HG02759 (cell line): ENCODE measurements around the gene SLCO3A1.
A peak's percentile ranks its signal among the peaks of the same experiment; 100 is the strongest.

Experiments used
- ATAC-seq: cut with Tn5 transposase; IDR thresholded peaks from one replicate; pipeline ENCODE4 v1.9.1; 2021; ENCODE audit warnings: mild to moderate bottlenecking, moderate library complexity; ENCODE audit not compliant: unreplicated experiment

The SLCO3A1 gene

DNA sequence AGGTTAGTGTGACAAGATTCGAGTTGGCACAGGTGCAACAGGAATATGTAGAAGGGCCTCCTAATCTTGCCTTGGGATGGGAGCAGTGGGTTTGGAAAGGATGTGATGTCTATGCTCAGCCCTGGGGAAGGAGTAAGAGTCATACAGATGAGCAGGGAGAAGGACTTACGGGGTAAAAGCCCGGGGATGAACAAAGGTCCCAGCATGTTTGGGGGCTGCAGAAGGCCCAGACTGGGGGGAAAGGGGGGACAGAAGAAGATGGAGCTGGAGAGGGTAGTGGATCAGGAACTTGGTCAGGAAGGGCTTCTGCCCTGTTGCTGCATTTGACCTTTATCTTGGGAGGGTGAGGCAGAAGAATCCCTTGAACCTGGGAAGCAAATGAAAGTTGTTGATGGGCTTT is 300.1 kb downstream of the SLCO3A1 start:
- no peak for ATAC-seq

DNA sequence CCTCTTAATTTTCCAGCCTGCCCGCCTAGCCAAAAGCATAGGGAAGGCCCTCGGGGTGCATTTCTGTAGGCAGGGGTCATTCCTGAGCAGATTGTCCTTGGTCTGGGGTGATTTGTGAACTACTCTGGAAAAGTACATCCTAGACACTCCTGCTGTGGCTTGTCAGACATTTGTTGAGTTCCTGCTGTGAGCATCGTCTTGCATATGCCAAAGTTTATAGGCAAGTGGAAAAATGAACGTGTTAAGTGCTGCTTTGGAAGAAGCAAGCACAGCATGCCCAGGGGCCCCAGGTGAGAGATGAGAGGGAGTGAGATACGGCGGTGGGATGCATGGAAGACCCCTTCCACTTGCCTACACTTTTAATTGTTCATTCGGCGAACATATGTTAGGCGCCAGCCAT is 302.4 kb downstream of the SLCO3A1 start:
- ATAC-seq, result no peak

DNA sequence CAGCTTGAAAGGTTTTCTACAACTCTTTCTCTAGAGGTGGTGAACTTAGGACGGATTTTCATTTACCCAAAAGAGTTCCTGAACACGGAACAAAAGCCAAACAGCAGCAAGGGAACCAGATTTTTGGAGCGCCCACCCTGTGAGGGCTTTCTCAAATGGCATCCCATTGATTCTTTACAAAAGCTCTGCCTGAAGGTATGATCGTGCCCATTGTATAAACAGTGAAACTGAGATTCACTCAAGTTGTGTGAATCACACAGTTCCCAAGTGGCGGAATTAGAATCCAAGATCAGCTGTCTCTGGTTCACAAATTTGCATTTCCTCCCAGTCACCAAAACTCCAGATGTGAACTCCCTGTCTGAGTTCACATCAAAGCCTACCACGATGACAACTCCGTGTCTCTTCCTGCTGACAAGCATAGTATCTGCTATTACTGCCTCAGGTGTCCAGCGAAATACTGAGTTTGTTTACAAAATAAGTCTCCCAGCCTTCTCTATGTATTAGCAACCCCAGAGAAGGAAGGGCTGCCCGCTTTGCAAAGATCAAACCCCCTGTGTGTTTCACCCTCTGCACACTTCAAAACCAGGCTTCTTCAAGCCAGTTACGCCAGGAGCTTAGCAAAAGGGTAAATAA is 304.3 kb downstream of the SLCO3A1 start:
- no peak for ATAC-seq

DNA sequence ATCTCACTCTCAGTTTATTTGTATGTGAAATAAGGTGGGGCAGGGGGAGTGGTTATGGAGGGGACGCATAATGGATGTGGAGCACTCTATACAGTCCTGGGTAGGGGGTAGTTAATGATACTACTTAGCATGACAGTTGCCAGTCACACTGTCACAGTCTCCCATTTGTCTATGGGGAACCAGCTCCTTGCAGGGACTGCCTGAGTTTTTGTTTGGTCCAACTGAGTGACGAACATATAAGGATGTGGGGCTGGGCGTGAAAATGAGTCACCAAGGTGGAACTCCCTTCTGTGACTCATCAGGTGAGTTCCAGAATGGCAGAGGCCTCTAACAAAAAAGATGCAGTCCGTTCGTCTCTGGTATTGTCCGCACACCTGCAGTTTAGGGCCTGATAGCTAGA is 304.9 kb downstream of the SLCO3A1 start:
- ATAC-seq, result peak; percentile 41

DNA sequence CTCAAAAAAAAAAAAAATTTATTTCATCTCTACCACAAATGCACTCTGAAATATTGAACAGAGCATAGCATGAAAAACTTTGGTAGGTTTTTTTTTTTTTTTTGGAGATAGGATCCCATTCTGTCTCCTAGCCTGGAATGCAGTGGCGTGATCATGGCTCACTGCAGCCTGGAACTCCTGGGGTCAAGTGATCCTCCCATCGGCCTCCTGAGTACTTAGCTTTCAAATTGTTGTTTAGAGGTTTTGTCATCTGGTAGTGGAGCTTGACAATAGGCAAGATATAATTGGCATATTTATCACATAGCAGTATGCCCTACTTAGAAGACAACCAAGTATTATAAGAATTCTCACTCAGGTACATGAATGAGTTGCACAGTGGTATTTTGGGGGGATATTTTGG is 306.0 kb downstream of the SLCO3A1 start:
- ATAC-seq, result no peak

DNA sequence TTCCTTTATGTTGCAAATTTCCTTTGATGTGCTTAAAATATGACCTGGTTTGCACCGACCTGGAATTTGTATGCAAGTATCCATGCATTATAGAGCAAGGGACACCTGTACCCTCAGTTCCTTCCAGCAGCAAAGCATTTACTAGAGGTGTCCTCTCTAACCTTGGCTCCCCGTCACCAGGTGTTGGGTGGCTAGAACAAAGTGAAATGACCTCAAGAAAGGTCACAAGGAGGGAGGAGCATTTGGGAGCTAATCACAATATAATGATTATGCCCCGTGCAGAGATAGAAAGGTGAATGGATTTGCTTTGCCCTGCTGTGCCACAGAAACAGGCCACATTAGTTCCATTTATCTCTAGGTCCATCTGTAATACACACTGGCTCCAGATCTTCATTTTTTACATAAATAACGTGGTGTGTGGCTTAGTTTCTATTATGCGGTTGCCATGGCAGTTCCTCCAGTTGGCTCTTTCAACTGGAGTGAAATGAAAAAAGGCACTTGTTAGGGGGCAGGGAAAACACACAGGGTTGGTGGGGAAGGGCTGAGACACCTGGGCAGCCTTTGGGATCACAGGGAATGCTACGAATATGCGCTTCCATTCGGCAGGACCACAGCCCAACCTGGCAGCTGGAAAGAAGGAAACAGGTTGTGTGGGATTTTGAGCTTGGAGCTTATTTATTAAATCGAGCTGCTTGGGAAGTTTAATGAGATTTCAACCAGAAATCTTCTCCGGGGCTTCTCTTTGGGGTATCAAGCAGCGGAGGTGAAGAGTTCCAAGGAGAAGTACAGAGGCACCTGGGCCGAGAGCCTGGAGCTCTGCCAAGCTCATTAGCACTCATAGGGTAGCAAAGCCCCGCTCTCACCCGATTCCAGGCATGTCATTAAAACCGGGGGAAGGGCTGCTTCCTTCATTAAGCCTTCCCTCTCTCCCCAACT is 306.7 kb downstream of the SLCO3A1 start:
- ATAC-seq, result no peak

DNA sequence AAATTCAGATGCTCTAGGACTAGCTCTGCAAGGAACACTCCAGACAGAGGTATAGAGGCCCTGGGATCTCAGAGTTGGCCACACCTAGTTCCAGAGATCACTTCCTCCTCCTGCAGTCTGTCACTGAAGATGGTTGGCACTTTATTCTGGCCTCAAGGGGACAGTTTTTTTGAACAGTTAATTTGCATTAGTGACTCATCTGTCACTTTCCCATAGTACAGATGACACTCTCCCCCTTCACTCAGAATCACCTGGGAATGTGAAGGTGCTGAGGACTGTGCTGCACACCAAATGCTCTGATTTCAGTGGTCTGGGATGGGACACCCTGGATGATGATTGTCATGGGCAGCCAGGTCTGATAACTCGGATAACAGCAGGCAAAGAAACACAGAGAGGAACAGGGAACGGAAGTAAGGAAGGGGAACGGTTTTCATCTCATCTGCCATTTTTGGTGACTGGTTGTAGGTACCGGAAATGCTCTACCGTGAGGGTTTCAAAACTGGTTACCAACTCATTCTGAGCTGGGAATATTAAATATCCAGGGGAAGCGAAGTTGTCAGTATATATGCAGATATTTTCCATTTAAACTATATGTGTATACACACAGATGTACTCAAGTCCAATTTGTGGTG is 307.6 kb downstream of the SLCO3A1 start:
- ATAC-seq, result peak; percentile 94

DNA sequence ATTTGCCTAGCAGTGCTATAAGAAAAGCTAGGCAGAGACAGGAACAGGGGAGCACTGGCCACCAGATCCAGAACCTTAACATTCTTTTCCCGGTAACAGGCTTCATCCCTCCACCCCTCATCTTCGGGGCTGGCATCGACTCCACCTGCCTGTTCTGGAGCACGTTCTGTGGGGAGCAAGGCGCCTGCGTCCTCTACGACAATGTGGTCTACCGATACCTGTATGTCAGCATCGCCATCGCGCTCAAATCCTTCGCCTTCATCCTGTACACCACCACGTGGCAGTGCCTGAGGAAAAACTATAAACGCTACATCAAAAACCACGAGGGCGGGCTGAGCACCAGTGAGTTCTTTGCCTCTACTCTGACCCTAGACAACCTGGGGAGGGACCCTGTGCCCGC is 309.1 kb downstream of the SLCO3A1 start:
- ATAC-seq, result no peak

DNA sequence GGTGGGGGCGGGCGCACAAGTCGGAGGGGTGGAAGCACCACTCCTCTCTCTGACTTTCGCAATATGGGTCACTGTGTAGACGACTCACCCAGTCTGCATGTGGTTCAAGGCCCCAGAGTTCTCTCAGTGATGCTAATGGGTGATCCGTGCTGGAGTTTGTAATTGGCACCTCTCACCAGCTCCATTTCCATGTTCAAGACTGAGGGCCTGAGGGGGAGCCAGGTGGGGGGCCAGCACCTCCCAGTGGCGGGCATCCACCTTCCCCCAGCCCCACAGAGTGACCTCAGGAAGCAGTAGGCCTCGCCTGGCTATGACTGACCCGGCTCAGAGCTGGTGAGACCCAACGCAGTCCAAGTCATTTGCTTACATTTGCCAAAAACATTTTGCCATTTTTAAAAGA is 310.1 kb downstream of the SLCO3A1 start:
- ATAC-seq, result no peak

DNA sequence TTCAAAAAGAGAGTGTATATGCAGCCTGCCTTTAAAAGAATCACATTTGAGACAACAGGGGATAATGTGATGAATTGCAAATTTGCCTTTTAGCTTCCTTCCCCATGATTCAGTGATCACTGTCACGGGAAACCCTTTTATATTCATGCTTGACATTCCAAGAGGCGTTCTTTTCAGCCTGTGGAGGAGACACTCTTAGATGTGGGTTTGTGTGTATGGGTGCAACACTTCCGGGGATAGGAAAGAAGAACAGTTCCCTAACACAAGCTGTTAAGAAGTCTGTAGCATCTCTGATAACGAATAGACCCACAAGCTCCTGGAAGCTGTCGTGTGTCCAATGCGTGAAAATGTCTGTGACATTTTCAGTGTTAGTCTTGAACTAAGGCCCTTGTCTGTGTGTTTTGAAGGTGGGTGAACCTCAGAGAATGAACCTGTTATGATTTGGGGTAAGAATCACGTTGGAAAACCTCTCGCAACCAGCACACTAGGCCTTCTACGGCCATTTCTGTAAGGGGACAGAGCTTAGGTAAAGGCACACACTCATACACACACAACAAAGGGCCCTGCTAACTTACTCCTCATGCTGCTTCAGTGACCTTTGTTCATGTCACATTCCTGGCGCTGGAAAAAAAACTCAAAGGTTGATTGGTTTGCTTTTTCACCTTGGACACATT is 311.0 kb downstream of the SLCO3A1 start:
- no peak for ATAC-seq

DNA sequence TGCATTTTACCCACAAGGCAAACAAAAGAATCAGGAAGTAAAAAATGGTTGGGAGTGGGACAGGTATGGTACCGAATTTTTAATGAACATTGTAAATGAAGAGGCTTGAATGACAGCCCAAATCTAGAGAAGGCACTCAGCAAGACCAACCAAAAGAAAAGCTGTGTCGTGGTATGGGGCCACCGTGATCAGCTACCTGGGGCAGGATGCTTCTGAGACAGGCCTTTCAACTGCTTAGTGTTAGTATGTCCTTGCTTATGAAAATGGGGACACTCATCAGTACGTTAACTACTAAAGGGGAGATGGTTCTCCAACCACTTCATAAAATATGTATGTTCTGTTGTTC is 311.5 kb downstream of the SLCO3A1 start:
- ATAC-seq, result no peak

DNA sequence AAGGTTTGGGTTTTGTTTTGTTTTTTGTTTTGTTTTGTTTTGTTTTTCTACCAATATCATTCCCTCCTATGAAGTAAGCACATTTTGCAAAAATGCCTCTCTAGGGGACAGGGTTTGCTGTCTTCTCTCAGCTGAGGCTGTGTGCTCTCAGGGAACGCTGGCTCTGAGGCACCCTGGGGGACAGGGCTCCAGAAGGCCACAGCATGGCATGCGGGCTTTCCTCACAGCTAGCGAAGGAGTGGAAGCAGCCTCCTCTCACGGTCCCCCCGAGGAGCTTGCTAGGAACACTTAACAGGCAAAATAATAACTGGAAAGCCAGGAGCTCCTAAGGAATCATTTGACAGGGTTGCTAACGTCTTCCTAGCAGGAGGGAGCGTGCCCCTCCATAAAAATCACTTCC is 312.5 kb downstream of the SLCO3A1 start:
- no peak for ATAC-seq

DNA sequence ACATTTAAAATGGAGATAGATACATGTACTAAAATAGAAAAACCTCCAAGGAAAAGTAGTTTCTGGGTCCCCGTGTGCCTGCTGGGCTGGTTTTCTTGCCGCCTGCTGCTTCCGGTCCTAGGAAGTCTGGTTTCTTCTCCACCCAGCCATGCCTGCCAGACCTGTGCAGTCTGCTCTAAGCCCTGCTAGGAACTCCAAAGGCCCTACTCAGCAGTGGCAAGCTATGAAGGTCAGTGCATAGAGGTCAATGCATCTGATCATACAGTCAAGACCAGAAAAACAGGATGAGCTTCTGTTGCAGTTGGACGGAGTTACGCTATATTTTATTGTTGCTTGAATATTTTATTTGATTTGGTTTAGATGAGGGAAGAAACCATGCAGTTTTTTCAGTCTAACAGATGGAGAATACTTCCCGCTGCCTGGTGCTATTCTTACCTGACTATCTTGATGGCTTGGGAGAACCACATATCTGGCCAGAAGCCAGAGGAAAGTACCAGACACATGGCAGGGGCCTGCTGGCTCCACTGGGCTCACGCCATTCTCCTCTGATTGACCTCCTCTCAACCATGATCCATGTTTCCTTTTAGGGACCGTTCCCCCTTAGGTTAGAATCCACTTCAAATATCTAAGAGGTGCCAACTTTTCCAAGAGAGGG is 313.4 kb downstream of the SLCO3A1 start:
- no peak for ATAC-seq

DNA sequence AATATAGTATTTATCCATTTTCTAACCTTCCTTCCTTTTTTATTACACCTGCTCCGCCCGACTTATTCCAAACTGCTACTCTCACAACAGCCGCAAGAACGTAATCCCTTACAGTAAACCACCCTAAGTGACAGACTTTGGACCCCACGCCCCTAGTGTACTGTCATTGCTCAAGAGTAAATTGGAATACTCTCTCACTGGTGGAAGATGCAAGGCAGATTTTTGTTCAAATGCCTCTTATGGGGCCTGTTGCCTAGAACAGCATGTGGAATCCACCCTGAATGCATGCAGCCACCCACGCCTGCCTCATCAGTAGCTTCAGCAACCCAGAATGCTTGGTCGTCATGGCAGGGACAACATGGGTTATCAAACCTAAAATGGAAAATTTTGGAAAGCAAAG is 313.9 kb downstream of the SLCO3A1 start:
- ATAC-seq, result no peak

DNA sequence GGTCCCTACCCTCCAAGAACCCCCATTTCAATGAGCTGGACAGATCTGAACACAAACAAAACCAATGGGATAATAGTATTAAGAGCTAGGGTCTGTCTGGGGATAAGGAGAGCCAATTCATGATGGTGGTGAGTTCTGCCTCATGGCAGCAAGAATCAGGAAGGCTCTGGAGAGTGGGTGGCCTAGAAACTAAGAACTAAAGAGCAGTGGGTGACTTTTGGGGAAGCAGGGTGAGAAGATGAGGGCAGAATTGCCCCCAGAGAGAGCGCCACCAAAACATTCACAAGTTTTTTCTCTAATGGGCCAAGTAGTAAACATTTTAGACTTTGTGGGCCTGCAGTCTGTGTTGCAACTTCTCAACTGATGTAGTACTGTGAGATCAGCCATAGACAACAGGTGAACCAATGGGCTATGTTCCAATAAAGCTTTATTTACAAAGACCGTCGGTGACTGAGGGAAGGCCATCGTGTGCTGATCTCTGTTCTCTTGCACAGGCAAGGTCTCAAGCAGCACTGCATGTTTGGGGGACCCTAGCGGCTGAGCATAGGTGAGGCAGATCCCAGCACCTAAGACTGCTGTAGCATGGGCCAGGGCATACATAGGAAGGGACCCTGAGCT is 314.7 kb downstream of the SLCO3A1 start:
- no peak for ATAC-seq

DNA sequence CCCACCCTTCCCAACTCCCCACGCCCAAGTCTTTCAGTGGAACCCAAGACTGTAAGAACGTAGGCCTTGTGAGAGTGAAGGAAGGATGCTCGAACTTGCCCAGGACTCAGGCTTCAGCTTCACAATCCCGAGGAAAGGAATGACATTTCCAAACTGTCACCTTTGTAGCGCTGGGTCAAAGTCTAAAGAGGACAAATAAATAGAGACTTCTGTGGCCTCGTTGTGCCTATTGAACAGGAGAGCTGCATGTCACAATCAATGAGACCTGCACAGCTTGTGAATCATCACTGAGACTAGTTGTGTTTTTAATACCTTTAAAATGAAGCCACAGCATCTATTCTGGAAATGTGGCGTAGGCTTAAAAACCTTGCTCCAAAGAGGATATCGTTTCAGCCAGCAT is 317.4 kb downstream of the SLCO3A1 start:
- ATAC-seq, result no peak

DNA sequence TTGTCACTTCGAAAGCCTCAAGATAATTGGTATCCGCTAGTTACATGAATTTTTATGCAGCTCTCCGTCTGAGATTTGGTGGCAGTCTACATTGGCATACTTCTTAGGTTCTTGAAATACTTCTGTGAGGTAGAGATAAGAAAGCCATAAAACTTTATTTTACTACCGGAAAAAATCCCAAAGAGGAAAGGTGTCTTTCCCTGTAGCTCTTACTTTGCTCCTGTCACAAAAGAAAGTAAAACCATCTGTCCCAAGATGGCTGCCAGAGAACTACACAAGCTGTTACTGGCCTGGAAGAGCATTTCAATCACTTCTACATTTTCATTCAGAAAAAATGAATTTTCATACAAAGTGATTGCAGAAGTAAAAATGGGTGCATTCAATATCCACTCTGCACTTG is 325.4 kb downstream of the SLCO3A1 start:
- no peak for ATAC-seq

DNA sequence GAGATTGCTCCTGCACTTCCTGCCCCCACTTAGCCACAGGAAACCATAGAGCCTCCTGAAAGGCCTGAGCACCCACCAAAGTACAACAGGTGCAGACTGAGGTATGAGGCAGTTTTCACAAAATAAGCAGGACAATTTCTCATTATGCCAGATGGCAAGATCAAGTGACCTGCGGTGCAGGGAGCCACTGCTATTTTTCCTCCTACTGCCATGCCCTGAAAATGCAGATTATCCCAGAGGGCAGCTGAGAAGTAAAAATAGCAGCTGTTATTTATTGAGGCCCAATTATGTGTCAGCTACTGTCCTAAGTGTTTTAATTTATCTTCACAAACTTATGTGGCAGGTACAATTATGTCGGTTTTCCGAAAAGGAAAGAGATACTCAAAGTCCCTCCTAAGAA is 330.6 kb downstream of the SLCO3A1 start:
- ATAC-seq, result no peak

DNA sequence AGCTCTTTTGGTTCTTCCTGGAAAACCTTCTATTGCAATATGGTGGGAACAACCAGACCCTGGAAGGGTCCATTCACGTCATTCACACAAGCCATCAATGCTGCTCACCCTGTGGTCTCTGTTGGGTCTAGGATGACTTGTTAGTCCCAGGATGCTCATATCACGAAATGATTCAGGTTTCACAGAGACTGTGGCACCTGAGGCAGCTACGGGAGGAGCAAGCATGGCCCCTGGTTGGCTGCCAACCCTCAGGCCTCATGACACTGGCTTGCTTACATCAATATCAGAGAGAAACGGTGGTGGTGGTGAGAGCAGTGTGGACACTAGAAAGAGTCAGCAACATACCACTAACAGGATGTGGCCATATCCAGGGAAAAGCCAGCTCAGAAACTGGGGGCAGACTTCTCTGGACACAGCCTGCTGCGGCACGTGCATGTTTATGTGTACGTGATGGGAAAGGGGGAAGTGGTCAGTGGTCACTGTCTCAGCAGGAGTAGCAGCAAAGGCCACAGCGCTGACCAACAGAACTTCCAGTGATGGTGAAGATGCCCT is 331.2 kb downstream of the SLCO3A1 start:
- ATAC-seq, result no peak

DNA sequence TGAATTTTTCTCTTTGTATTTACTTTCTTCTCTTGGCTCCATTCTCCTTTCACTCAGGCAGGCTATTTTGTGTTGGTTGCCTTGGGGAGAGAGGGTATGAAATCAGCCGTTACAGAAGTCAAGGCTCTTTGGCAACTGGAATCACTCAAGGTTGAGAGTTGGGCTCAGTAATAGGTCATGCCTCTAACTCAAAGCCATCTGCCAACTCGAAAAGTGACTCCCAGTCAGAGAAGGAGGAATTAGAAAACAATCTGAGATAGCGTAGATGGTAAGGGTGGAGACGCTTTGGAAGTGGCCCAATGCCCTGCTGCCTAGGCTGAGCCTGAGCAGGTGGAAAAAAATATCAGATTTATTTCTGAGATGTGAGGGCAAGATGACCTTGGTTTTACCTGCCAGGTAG is 334.5 kb downstream of the SLCO3A1 start:
- ATAC-seq, result no peak
